NT2/D1 (cell line): Measurements from ENCODE around the gene SREBF2.

Experiments used
- DNase-seq: peaks from one replicate; pipeline ENCODE4 v3.0.0-alpha.2; 2011; ENCODE audit warnings: low read depth, low spot score
- H3K27me3 ChIP-seq: 2 replicates; pipeline ENCODE4 v1.6.0; 2011; ENCODE audit warnings: mild to moderate bottlenecking; ENCODE audit not compliant: insufficient read length, insufficient read depth
- H3K36me3 ChIP-seq: 2 replicates; pipeline ENCODE4 v1.6.1; 2011; ENCODE audit warnings: mild to moderate bottlenecking, low read length, mixed read lengths; ENCODE audit not compliant: insufficient read depth, insufficient read length
- H3K4me1 ChIP-seq: 2 replicates; pipeline ENCODE4 v1.5.1; 2011; ENCODE audit not compliant: insufficient read depth, insufficient read length
- H3K4me3 ChIP-seq: 2 replicates; pipeline ENCODE4 v1.5.1; 2011; ENCODE audit warnings: low read depth; ENCODE audit not compliant: insufficient read length
- H3K9ac ChIP-seq: 2 replicates; pipeline ENCODE4 v1.6.0; 2011; ENCODE audit warnings: low read depth; ENCODE audit not compliant: insufficient read length
- H3K9me3 ChIP-seq: 2 replicates; pipeline ENCODE4 v1.5.1; 2011; ENCODE audit warnings: mild to moderate bottlenecking, low read length; ENCODE audit not compliant: insufficient read depth
- SUZ12 ChIP-seq: IDR thresholded peaks from 2 replicates; pipeline ENCODE4 v1.6.1; 2011; ENCODE audit not compliant: insufficient read length, insufficient read depth; ENCODE audit errors: extremely low read depth
- YY1 ChIP-seq: IDR thresholded peaks from 2 replicates; pipeline ENCODE4 v1.6.1; 2011; ENCODE audit not compliant: insufficient read length, insufficient read depth
- ZNF274 ChIP-seq: IDR thresholded peaks from 2 replicates; pipeline ENCODE4 v1.6.1; 2011; ENCODE audit warnings: mild to moderate bottlenecking, low read depth, low read length

The SREBF2 gene

GRCh38 chr22:41912338-41913039 lies 79.6 kb downstream of the SREBF2 start:
- no peak overlapping the region for H3K9ac ChIP-seq
- TF ChIP-seq YY1 (no peak), ZNF274 (no peak), SUZ12 (no peak)
- H3K4me1 ChIP-seq = peaks cover 21% of the 10 kb centered on the region
- DNase-seq = no peak
- H3K9me3 ChIP-seq = no peaks in the 10 kb centered on the region
- H3K27me3 ChIP-seq = peaks cover 74% of the 10 kb centered on the region
- H3K4me3 ChIP-seq = no peak overlapping the region
- H3K36me3 ChIP-seq = peaks cover 6% of the 10 kb centered on the region

GRCh38 chr22:41913040-41913719 lies 80.3 kb downstream of the SREBF2 start:
- DNase-seq = no peak
- H3K27me3 ChIP-seq = peaks cover 81% of the 10 kb centered on the region
- TF ChIP-seq ZNF274 (no peak), SUZ12 (no peak), YY1 (no peak)
- peaks cover 18% of the 10 kb centered on the region for H3K4me1 ChIP-seq
- no peak overlapping the region for H3K9ac ChIP-seq
- no peaks in the 10 kb centered on the region for H3K9me3 ChIP-seq
- H3K36me3 ChIP-seq = no peaks in the 10 kb centered on the region
- no peak overlapping the region for H3K4me3 ChIP-seq

- DNase-seq = no peak
- H3K27me3 ChIP-seq = peaks cover 85% of the 10 kb centered on the region
- H3K9ac ChIP-seq = no peak overlapping the region
- peaks cover 15% of the 10 kb centered on the region for H3K4me1 ChIP-seq
- TF ChIP-seq SUZ12 (peak; percentile 49), YY1 (no peak)
- no peaks in the 10 kb centered on the region for H3K9me3 ChIP-seq
- no peaks in the 10 kb centered on the region for H3K36me3 ChIP-seq
- H3K4me3 ChIP-seq = peak overlapping the region; percentile 34
Observed at GRCh38 chr22:41913842-41914534, 81.1 kb downstream of the SREBF2 start.

- DNase-seq = no peak
- H3K27me3 ChIP-seq = peaks cover 91% of the 10 kb centered on the region
- H3K36me3 ChIP-seq = no peaks in the 10 kb centered on the region
- TF ChIP-seq YY1 (no peak), SUZ12 (no peak), ZNF274 (no peak)
- peak overlapping the region; percentile 61 for H3K9ac ChIP-seq
- H3K4me3 ChIP-seq = peak overlapping the region; percentile 34
- H3K4me1 ChIP-seq = peaks cover 9% of the 10 kb centered on the region
- no peaks in the 10 kb centered on the region for H3K9me3 ChIP-seq
Observed at GRCh38 chr22:41914611-41915034, 81.7 kb downstream of the SREBF2 start.

GRCh38 chr22:41915035-41915785 lies 82.3 kb downstream of the SREBF2 start, which contains the start of gene SHISA8:
Gene SHISA8 (minus strand): TSS chr22:41915074. CDS start chr22:41914667, 407 bp downstream.
- peaks cover 90% of the 10 kb centered on the region for H3K27me3 ChIP-seq
- peak within 1 kb of the TSS; percentile 61 for H3K9ac ChIP-seq
- H3K9me3 ChIP-seq = no peaks in the 10 kb centered on the region
- no peaks in the 10 kb centered on the region for H3K36me3 ChIP-seq
- H3K4me3 ChIP-seq = peak within 1 kb of the TSS; percentile 34
- TF ChIP-seq SUZ12 (no peak), YY1 (no peak), ZNF274 (no peak)
- DNase-seq = no peak
- peaks cover 7% of the 10 kb centered on the region for H3K4me1 ChIP-seq

GRCh38 chr22:41915786-41916493 lies 83.0 kb downstream of the SREBF2 start:
- no peaks in the 10 kb centered on the region for H3K9me3 ChIP-seq
- no peaks in the 10 kb centered on the region for H3K36me3 ChIP-seq
- H3K4me3 ChIP-seq = no peak overlapping the region
- peaks cover 7% of the 10 kb centered on the region for H3K4me1 ChIP-seq
- no peak overlapping the region for H3K9ac ChIP-seq
- no peak for DNase-seq
- TF ChIP-seq SUZ12 (no peak), YY1 (no peak), ZNF274 (no peak)
- H3K27me3 ChIP-seq = peaks cover 83% of the 10 kb centered on the region
